GM12892 (cell line): Measurements from ENCODE around the gene NF1.

Experiments used
- DNase-seq: peaks from one replicate; pipeline ENCODE4 v3.0.0; 2011; ENCODE audit not compliant: insufficient read length
- FAIRE-seq: peaks from 2 replicates; lab custom pipeline; 2011; peaks lifted over from hg19 to GRCh38; lab: Jason Lieb, UNC
- POLR2A ChIP-seq: IDR thresholded peaks from 2 replicates; pipeline ENCODE4 v1.6.1; 2011; ENCODE audit warnings: low read depth, low read length, control low read depth
- POLR2AphosphoS5 ChIP-seq: IDR thresholded peaks from 2 replicates; pipeline ENCODE4 v1.6.1; 2011; ENCODE audit warnings: low read depth, low read length, control low read depth
- TAF1 ChIP-seq: IDR thresholded peaks from 2 replicates; pipeline ENCODE4 v1.6.1; 2011; ENCODE audit warnings: low read depth, mild to moderate bottlenecking, control low read depth, low read length, borderline replicate concordance

Gene NF1

DNA sequence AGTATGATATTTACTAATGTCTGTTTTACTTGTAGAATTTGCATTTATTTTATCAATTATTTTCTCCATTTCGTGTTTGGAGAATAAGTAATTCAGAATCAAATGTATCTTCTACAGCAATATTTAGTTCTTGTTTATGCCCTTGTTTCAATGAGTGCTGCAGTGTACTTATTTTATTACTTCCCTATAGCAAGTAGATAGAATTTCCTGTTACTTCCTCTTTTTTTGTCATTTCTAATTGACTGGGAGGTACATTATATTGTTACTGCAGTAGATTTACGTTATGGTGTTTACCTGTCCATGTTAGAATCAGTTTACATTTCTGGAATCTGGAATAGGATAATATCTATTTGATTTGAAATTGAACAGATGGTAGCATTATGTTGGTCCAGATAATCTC lies 131.1 kb downstream of the NF1 start:
- no peak for TF ChIP-seq POLR2A
- no peak for TF ChIP-seq TAF1
- no peak for TF ChIP-seq POLR2AphosphoS5
- FAIRE-seq = no peak
- no peak for DNase-seq

DNA sequence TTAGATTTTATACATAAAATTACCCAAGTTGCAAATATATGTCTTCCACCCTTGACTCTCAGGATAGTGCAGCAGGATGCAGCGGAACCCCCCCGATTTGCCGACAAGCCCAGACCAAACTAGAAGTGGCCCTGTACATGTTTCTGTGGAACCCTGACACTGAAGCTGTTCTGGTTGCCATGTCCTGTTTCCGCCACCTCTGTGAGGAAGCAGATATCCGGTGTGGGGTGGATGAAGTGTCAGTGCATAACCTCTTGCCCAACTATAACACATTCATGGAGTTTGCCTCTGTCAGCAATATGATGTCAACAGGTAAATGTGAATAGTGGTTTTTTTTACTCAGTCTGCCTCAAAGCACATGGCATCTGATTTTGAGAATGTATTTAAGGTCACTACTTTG lies 131.6 kb downstream of the NF1 start:
- TF ChIP-seq POLR2AphosphoS5 = no peak
- no peak for TF ChIP-seq POLR2A
- no peak for TF ChIP-seq TAF1
- FAIRE-seq (no peak), DNase-seq (no peak)

DNA sequence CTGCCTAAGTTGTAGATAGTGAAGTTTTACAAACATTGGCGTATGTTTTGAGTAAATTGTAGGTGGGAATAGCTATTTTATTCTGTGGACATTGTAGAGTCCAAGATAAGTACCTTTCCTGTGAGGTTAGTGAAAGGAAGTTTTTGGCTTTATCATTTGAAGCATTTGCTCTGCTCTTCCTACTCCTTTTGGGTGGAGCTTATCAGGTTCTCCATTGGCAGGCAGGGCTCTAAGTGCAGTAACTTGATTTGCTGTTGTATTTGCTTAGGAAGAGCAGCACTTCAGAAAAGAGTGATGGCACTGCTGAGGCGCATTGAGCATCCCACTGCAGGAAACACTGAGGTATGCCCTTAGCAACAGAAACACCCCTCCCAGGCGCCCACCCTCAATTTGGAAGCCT lies 132.2 kb downstream of the NF1 start:
- TF ChIP-seq TAF1 = no peak
- DNase-seq = no peak
- no peak for FAIRE-seq

DNA sequence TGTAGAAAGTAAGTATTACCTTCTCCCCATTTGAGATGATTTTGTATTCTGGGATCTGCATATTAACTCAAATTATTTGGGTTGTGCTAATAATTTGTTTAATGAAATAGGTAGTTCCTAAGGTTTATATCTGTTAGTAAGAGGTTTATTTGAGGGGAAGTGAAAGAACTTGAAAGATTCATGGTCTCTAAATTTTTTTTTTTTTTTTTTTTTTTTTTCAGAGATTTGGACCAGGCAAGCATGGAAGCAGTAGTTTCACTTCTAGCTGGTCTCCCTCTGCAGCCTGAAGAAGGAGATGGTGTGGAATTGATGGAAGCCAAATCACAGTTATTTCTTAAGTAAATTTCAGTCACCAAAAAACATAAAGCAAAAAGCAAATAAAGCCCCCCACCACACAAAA lies 137.1 kb downstream of the NF1 start:
- DNase-seq (no peak), FAIRE-seq (no peak)
- TF ChIP-seq POLR2A = no peak
- no peak for TF ChIP-seq TAF1
- TF ChIP-seq POLR2AphosphoS5 = no peak

DNA sequence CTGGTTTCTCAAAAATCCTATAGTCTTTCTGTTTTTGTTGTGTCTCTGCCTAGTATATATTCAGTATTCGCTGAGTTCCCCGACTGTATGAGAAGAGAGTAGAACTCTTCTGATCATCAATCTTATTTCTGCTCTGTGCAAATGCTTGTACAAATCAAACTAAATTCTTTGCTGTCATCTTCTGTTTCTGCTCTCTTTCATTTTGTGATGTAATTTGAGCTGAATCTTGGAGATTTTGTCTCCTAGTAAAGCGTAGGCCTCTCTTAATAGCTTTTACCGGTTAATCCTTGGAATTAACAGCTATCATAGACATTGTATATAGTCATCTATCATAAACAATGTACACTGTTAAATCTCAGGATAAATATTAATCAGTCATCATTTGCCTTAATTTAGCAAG lies 140.3 kb downstream of the NF1 start:
- FAIRE-seq = no peak
- TF ChIP-seq POLR2AphosphoS5 (no peak), POLR2A (no peak), TAF1 (no peak)
- DNase-seq = no peak

DNA sequence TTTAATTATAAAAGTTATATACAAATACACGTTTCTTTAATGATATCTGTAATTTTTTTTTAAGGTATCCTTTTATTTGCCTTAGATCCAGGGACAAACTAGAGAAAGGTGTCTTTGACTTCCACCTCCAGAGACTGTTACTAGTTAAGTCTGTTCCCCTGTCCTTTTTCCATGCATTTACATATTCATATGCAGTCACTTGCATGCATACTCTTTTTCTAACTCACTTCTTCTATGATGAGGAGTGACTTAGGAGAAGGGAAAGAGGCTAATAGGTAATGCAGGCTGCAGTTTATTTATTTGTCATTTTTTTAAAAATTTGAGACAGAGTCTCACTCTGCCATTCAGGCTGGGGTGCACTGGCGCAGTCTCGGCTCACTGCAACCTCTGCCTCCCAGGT lies 141.4 kb downstream of the NF1 start:
- TF ChIP-seq POLR2A = no peak
- no peak for TF ChIP-seq POLR2AphosphoS5
- no peak for TF ChIP-seq TAF1
- FAIRE-seq = no peak
- no peak for DNase-seq

DNA sequence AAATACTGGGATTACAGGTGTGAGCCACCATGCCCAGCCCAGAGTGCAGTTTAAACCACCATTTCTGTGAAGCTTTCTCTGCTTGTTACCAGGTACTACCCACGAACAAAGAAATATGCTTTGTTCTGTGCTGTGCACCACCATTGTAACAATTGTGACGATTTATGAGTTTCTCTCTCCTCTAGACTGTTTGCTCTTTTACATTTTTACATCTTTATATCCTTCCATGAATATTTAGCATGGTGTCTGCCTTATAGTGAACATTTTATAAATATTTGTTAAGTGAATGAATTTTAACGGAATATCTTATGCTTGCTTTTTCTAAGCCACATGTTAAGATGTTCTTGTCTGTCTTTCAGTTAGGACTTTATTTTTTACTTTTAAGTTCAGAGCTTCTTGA lies 141.9 kb downstream of the NF1 start:
- FAIRE-seq = no peak
- DNase-seq = no peak

DNA sequence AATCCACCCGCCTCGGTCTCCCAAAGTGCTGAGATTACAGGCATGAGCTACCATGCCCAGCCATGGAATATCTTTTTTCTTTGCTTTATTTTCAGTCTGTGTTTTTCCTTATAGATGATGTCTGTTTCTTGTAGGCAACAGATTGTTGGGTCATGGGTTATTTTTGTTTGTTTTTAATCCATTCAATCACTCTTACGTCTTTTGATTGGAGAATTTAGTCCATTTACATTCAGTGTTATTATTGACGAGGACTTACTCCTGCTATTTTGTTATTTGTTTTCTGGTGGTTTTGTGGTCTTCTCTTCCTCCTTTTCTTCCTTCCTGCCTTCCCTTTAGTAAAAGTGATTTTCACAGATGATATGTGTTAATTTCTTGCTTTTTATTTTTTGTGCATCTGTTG lies 146.3 kb downstream of the NF1 start:
- DNase-seq (no peak), FAIRE-seq (no peak)
- TF ChIP-seq POLR2A = no peak
- no peak for TF ChIP-seq TAF1
- TF ChIP-seq POLR2AphosphoS5 = no peak

More for the DNA sequence above, 141.9 kb downstream of the NF1 start:
- TF ChIP-seq POLR2AphosphoS5 = no peak
- no peak for TF ChIP-seq TAF1
- no peak for TF ChIP-seq POLR2A

DNA sequence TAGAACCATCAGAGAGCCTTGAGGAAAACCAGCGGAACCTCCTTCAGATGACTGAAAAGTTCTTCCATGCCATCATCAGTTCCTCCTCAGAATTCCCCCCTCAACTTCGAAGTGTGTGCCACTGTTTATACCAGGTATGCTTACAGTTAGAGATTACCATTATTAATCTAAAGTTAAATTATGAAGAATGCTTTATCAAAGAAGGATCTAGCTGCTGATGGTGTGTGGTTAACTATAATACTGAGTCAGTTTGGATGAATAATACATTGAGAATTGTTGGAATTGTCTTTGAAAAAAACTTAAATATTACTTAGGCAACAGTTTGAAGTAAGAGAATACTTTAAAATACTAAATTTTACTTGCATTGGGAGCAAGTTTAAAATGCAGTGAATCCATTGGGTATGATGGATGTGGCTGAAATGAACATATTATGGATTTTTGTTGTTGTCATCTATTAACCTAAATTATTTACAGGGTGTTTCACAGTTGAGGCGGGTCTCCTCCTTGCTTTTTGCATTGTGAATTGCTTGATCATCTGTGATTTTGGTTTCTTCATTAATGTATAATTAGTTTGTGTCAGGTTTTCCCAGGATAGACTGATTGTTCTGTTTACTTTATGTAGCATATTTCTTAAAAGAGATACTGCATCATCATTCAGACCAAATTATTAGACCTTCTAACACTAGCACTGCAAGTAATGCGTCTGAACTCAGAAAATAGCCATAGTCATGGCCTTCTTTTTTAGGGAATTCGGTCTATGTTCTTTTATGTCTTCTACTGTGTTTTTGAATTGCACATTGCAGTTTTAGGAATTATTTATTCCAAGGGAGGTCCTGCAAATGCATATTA lies 154.4 kb downstream of the NF1 start:
- FAIRE-seq (no peak), DNase-seq (no peak)
- TF ChIP-seq POLR2A = no peak
- TF ChIP-seq TAF1 = no peak
- TF ChIP-seq POLR2AphosphoS5 = no peak

DNA sequence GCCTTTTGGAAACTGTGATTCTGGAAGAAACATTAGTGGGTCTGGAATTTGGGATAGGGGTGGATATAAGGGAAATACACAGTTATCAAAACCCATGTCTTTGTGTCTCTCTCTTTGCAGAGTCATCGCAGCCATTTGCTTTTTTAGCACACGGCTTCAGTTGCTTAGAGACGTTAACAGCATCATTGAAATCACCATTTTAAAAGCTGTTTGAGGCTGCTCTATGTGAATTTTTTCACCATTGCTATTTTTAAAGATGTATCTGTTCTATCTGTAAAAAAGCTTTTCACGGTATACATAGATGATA lies 155.0 kb downstream of the NF1 start:
- no peak for TF ChIP-seq TAF1
- no peak for TF ChIP-seq POLR2A
- no peak for TF ChIP-seq POLR2AphosphoS5
- no peak for DNase-seq
- FAIRE-seq = no peak

DNA sequence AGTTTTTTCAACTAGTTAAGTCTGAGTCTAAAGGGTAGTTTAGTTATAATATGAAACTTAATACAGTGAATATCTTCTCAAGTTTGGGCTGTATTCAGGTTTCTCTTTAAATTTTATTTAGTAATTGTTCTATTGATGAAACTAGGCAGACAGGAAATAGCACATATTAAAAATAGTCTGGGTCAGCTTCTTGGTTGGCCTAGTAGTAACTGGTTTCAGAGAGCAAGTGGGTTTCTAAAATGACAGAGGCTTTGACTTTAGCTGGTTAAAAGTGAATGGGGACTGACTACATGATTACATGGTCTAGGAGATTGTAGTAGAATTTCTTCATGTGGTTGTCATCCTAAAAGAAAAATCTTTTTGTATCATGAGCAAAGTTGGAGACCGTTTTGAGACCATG lies 155.5 kb downstream of the NF1 start:
- peak; percentile 7 for DNase-seq
- FAIRE-seq = peak; percentile 77
- TF ChIP-seq POLR2A (no peak), POLR2AphosphoS5 (no peak), TAF1 (no peak)

DNA sequence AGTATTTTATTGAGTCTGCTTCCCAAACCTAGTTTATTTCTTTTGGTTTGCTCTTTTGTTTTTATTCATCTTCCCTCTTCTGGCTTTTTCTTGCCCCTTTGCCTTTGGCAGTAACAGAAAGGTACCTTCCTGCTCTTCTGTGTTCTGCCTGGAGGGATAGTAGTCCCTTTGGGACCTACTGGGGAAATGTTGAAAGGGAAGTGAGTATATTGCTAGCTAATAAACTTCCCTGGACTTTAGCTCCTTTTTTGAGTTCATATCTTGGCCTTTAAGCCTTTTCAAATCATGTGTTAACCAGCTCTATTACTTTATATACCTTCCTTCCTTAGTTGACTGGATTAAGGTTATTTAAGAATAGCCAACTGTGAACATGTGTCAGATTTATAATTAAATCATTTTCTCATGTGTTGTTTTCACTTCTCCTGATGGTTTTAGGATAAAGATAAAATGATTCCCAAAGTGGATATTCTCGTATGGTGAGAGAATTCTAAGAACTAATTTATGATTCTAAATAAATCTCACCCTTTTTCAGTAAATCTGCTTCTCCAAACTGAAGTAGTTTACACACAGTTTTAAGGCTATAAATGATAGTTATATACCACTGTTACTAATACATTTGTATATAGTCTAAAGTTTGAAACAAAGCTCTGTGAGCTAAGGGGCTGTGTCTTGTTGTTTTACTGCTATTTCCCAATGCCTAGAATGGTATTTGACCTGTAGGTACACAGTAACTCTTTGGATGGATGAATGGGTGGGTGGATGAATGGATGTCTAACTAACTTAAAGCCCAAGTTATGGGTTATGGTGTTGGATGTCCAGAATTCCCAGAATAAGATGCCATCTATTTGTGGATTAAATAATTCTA lies 156.6 kb downstream of the NF1 start:
- FAIRE-seq (peak; percentile 5), DNase-seq (no peak)
- TF ChIP-seq POLR2A (no peak), POLR2AphosphoS5 (no peak), TAF1 (no peak)
